HL-60 (cell line): Measurements from ENCODE around the gene VASH2.

Experiments used
- CTCF ChIP-seq: IDR thresholded peaks from one replicate; pipeline ENCODE4 v1.5.1; 2011; ENCODE audit warnings: low read length, control low read depth, inconsistent platforms; ENCODE audit not compliant: insufficient read depth
- POLR2AphosphoS5 ChIP-seq: IDR thresholded peaks from 2 replicates; pipeline ENCODE4 v1.6.1; 2012; ENCODE audit warnings: low read depth
- SPI1 ChIP-seq: IDR thresholded peaks from 2 replicates; pipeline ENCODE4 v1.6.1; 2012; ENCODE audit warnings: low read depth, mild to moderate bottlenecking, borderline replicate concordance

DNA sequence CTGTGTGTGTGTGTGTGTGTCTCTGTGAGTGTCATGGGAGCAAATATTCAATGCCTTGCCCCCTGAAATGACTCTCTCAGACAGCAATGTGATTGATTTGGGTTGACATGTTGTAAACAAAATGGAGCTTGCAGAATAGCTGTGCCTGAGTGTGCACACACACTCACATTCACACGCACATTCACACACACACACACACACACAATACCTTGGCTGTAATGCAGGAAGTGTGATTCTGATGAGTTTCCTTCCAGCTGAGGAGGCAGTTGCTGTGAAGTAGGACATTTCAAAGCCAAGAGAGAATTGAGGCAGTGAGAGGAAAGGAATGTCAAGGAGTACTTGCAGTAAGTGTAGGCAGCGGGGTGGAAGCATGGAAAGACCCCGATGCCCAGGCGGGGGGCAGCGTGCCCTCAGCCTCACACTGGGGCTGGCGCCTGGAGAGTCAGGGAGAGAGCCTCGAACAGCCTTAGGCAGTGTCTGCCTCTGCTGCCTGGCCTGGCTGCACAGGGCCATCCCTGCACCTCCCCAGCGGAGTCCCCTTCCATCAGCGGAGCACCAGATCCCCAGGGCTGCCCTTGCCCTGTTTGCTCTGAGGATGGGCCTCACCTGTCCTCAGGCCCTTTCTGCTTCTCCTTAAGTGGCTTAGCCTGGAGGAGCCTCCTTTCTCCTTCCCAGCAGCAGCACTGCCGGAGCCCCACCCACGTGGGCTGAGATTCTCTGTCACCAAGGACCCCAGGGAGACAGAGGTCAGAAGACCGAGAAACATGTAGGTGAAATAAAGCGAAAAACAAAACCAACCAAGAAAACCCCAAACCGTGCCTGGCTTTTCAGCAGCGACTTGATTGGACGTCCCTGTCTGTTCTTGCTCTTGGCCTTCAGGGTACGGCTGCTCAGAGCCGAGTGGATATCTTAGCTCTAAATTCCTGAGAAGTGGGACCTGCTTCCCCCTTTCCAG, 9.2 kb downstream of the VASH2 start:
- TF ChIP-seq CTCF, result no peak
- no peak for TF ChIP-seq POLR2AphosphoS5
- no peak for TF ChIP-seq SPI1
